Measurements from ENCODE around the gene THY1. TPM values are rescaled to one million over a fixed set of nuclear protein-coding genes. Genes with fewer than 3 reads are reported as not detected.

The THY1 gene
- total and polyA plus RNA-seq, 9 of the 15 experiments (the other 6 are each of a cell fraction or from before 2014, with no cell fraction given), result 0.07 to 0.40 (median 0.16) TPM; not detected in 5

DNA sequence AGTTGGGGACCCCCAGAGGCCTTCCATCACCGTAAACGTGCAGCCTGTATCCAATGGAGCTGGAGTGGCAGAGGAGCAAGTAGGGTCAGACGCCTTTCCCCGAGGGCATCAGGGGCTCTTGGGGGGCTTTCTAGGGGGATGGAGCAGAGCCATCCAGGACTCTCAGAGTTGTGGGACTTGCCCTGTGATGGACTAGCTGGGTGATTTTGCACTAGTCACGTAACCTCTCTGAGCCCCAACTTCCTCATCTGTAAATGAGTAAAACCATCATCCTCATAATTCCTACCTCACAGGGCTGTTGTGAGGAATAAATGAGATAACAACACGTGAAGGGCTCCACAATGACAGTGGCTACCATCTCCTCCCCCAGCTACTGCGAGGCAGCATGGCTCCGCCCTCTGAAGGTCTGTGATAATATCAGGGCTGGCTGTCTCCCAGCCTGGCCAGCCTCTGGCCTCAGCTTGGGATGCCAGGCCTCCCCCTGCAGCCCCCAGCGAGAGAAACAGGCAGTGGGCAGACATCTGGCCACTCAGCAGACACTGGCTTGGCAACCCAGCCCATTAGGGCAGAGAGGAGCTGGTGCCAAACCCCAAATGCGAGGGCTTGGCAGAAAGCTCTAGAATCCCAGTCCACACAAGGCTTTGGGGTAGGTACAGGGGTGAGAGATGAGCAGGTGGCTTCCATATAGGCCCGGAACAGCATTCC lies 48.2 kb downstream of the THY1 start (continued):
- TF ChIP-seq CBX5 (IDR thresholded peaks at IDR 0.05; ENCODE audit: borderline replicate concordance, low read depth) (0 out of 2 replicates have a peak, but pooled peaks have one; percentile 5), TBL1XR1 (IDR thresholded peaks at IDR 0.05; ENCODE audit: low read length in 2 of 2) (0 out of 4 replicates have a peak, but pooled peaks of 1 of the 2 experiments have one; percentile 41), MEIS2 (IDR thresholded peaks at IDR 0.05; ENCODE audit: partially characterized antibody) (peak; percentile 29), MXI1 (IDR thresholded peaks at IDR 0.05; ENCODE audit: low read depth, low read length) (0 out of 2 replicates have a peak, but pooled peaks have one; percentile 57), ZBTB7A (IDR thresholded peaks at IDR 0.05; ENCODE audit: borderline replicate concordance, control insufficient read depth, low read depth, low read length) (peak; percentile 18; the same call in 1 of the 2 replicates)
- TF ChIP-seq, protein P1, sequence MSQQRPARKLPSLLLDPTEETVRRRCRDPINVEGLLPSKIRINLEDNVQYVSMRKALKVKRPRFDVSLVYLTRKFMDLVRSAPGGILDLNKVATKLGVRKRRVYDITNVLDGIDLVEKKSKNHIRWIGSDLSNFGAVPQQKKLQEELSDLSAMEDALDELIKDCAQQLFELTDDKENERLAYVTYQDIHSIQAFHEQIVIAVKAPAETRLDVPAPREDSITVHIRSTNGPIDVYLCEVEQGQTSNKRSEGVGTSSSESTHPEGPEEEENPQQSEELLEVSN (IDR thresholded peaks at IDR 0.05; ENCODE audit: borderline replicate concordance in 1 of 2, extremely low read depth in 1 of 2, insufficient read depth in 1 of 2, insufficient read length in 1 of 2, low read depth in 1 of 2, low read length in 1 of 2, poor library complexity in 1 of 2, severe bottlenecking in 1 of 2), result peak; percentile 20 to 41
- TF ChIP-seq, protein P2, sequence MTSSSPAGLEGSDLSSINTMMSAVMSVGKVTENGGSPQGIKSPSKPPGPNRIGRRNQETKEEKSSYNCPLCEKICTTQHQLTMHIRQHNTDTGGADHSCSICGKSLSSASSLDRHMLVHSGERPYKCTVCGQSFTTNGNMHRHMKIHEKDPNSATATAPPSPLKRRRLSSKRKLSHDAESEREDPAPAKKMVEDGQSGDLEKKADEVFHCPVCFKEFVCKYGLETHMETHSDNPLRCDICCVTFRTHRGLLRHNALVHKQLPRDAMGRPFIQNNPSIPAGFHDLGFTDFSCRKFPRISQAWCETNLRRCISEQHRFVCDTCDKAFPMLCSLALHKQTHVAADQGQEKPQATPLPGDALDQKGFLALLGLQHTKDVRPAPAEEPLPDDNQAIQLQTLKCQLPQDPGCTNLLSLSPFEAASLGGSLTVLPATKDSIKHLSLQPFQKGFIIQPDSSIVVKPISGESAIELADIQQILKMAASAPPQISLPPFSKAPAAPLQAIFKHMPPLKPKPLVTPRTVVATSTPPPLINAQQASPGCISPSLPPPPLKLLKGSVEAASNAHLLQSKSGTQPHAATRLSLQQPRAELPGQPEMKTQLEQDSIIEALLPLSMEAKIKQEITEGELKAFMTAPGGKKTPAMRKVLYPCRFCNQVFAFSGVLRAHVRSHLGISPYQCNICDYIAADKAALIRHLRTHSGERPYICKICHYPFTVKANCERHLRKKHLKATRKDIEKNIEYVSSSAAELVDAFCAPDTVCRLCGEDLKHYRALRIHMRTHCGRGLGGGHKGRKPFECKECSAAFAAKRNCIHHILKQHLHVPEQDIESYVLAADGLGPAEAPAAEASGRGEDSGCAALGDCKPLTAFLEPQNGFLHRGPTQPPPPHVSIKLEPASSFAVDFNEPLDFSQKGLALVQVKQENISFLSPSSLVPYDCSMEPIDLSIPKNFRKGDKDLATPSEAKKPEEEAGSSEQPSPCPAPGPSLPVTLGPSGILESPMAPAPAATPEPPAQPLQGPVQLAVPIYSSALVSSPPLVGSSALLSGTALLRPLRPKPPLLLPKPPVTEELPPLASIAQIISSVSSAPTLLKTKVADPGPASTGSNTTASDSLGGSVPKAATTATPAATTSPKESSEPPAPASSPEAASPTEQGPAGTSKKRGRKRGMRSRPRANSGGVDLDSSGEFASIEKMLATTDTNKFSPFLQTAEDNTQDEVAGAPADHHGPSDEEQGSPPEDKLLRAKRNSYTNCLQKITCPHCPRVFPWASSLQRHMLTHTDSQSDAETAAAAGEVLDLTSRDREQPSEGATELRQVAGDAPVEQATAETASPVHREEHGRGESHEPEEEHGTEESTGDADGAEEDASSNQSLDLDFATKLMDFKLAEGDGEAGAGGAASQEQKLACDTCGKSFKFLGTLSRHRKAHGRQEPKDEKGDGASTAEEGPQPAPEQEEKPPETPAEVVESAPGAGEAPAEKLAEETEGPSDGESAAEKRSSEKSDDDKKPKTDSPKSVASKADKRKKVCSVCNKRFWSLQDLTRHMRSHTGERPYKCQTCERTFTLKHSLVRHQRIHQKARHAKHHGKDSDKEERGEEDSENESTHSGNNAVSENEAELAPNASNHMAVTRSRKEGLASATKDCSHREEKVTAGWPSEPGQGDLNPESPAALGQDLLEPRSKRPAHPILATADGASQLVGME (CRISPR knock-in tag; IDR thresholded peaks at IDR 0.05), result no peak
